GM23338 (cell line): ENCODE results near the gene IL16. TPM values are rescaled to one million over a fixed set of nuclear protein-coding genes. Genes with fewer than 3 reads are reported as not detected.

ENCODE experiments used
- ATAC-seq: fragments of 200-7000 bp; cut with Tn5 transposase; 3 replicates; pipeline ENCODE4 v1.9.1; 2020
- DNase-seq: peaks from one replicate; pipeline ENCODE4 v3.0.0-alpha.2; 2015; ENCODE audit warnings: low spot score
- H2AFZ ChIP-seq: fragments of 200-600 bp; sonication (generic); 2 replicates; pipeline ENCODE4 v1.8.0; 2016; ENCODE audit warnings: antibody characterized with exemption, mild to moderate bottlenecking, moderate library complexity
- H3F3A ChIP-seq: fragments of 200-600 bp; sonication (generic); replicated peaks from 2 replicates; pipeline ENCODE4 v1.8.0; 2017; ENCODE audit warnings: antibody characterized with exemption, mixed run types, low read depth
- H3K27ac ChIP-seq: fragments of 200-600 bp; sonication (generic); 2 replicates; pipeline ENCODE4 v1.6.1; 2016; ENCODE audit warnings: low read depth
- H3K27me3 ChIP-seq: fragments of 200-600 bp; sonication (generic); 2 replicates; pipeline ENCODE4 v1.8.0; 2016; ENCODE audit warnings: mild to moderate bottlenecking, mixed run types, moderate library complexity; ENCODE audit not compliant: insufficient read depth
- H3K36me3 ChIP-seq: fragments of 200-600 bp; sonication (generic); 2 replicates; pipeline ENCODE4 v1.8.0; 2016; ENCODE audit warnings: mild to moderate bottlenecking; ENCODE audit not compliant: insufficient read depth
- H3K4me1 ChIP-seq: fragments of 200-600 bp; sonication (generic); 2 replicates; pipeline ENCODE4 v1.8.0; 2016; ENCODE audit warnings: mild to moderate bottlenecking, moderate library complexity; ENCODE audit not compliant: insufficient read depth
- H3K4me2 ChIP-seq: fragments of 200-600 bp; sonication (generic); 2 replicates; pipeline ENCODE4 v1.7.1; 2017; ENCODE audit warnings: mixed run types
- H3K4me3 ChIP-seq: fragments of 200-600 bp; sonication (generic); 2 replicates; pipeline ENCODE4 v1.6.1; 2016; ENCODE audit warnings: mixed run types
- H3K79me2 ChIP-seq: fragments of 200-600 bp; sonication (generic); replicated peaks from 2 replicates; pipeline ENCODE4 v1.8.0; 2017; ENCODE audit warnings: mild to moderate bottlenecking; ENCODE audit not compliant: insufficient read depth
- H3K9me2 ChIP-seq: fragments of 200-600 bp; sonication (generic); 2 replicates; pipeline ENCODE4 v1.8.0; 2017; ENCODE audit not compliant: insufficient read depth
- H4K20me1 ChIP-seq: fragments of 200-600 bp; sonication (generic); replicated peaks from 2 replicates; pipeline ENCODE4 v1.8.0; 2017; ENCODE audit warnings: mild to moderate bottlenecking; ENCODE audit not compliant: insufficient read depth
- H3K27ac Mint-ChIP-seq: 2 replicates; pipeline ENCODE4 v1.8.0; 2020; ENCODE audit warnings: inconsistent platforms, mild to moderate bottlenecking, moderate library complexity, mixed read lengths
- H3K27me3 Mint-ChIP-seq: 3 replicates; pipeline ENCODE4 v1.8.0; 2022; ENCODE audit warnings: low read depth, mild to moderate bottlenecking, moderate library complexity, mixed read lengths, inconsistent platforms; ENCODE audit not compliant: insufficient read depth, poor library complexity
- H3K36me3 Mint-ChIP-seq: 3 replicates; pipeline ENCODE4 v1.8.0; 2021; ENCODE audit warnings: low read depth, mild to moderate bottlenecking, inconsistent platforms, moderate library complexity, mixed read lengths
- H3K4me1 Mint-ChIP-seq: 3 replicates; pipeline ENCODE4 v1.8.0; 2020; ENCODE audit warnings: mild to moderate bottlenecking, inconsistent platforms, mixed read lengths
- H3K4me3 Mint-ChIP-seq: 3 replicates; pipeline ENCODE4 v1.8.0; 2021; ENCODE audit warnings: moderate library complexity, mild to moderate bottlenecking, inconsistent platforms, mixed read lengths
- H3K9me3 Mint-ChIP-seq: 3 replicates; pipeline ENCODE4 v1.8.0; 2020; ENCODE audit warnings: moderate library complexity, mild to moderate bottlenecking, inconsistent platforms, mixed read lengths
- CREB1 ChIP-seq: fragments of 250-450 bp; sonication (Bioruptor Pico); IDR thresholded peaks from 2 replicates; pipeline ENCODE4 v1.5.0; 2020; ENCODE audit warnings: low read depth, mild to moderate bottlenecking, moderate library complexity
- ETS1 ChIP-seq: IDR thresholded peaks from 2 replicates; pipeline ENCODE4 v1.6.1; 2016; ENCODE audit warnings: antibody characterized with exemption
- EZH2 ChIP-seq: fragments of 200-600 bp; sonication (generic); IDR thresholded peaks from one replicate; pipeline ENCODE4 v1.8.0; 2017; ENCODE audit warnings: antibody characterized with exemption, mild to moderate bottlenecking, low read depth; ENCODE audit not compliant: unreplicated experiment
- EZH2phosphoT487 ChIP-seq: fragments of 200-600 bp; sonication (generic); IDR thresholded peaks from one replicate; pipeline ENCODE4 v1.8.1; 2018; ENCODE audit warnings: antibody characterized with exemption; ENCODE audit not compliant: unreplicated experiment
- NANOG ChIP-seq: IDR thresholded peaks from 2 replicates; pipeline ENCODE4 v1.6.1; 2016; ENCODE audit warnings: antibody characterized with exemption, borderline replicate concordance
- POLR2AphosphoS5 ChIP-seq: IDR thresholded peaks from 2 replicates; pipeline ENCODE4 v1.6.1; 2016; ENCODE audit warnings: antibody characterized with exemption, low read depth
- REST ChIP-seq: IDR thresholded peaks from one replicate; pipeline ENCODE4 v1.6.1; 2018; ENCODE audit warnings: antibody characterized with exemption; ENCODE audit not compliant: unreplicated experiment
- STAT1 ChIP-seq: IDR thresholded peaks from one replicate; pipeline ENCODE4 v1.6.1; 2016; ENCODE audit warnings: antibody characterized with exemption; ENCODE audit not compliant: unreplicated experiment
- ZNF114 ChIP-seq: fragments of 250-450 bp; sonication (Bioruptor Pico); IDR thresholded peaks from 2 replicates; pipeline ENCODE4 v1.5.0; 2020; ENCODE audit warnings: mild to moderate bottlenecking, moderate library complexity
- ZNF331 ChIP-seq: fragments of 250-450 bp; sonication (Bioruptor Pico); IDR thresholded peaks from 2 replicates; pipeline ENCODE4 v1.5.0; 2020; ENCODE audit warnings: low read depth, mild to moderate bottlenecking, moderate library complexity
- ZNF462 ChIP-seq: fragments of 250-450 bp; sonication (Bioruptor Pico); IDR thresholded peaks from 2 replicates; pipeline ENCODE4 v1.5.0; 2020; ENCODE audit warnings: mild to moderate bottlenecking, moderate library complexity
- polyA plus RNA-seq: library from polyadenylated mRNA; unstranded; fragments of >200 nt; fragmentation: Nextera tagmentation; extraction: Ambion mirVana; gene quantifications from 2 replicates; pipeline ENCODE4 v1.2.1, GENCODE V29; 2016
- total RNA-seq: library from RNA; depleted of rRNA; stranded (reverse); fragments of >200 nt; shearing (Covaris generic); gene quantifications from 2 replicates; pipeline ENCODE4 v1.2.3, GENCODE V29; 2014

Gene IL16
- total and polyA plus RNA-seq, 2 experiments from 2014 or later = 0.29 TPM; not detected in 1

GRCh38 chr15:81311752-81312464 is 115.2 kb downstream of the IL16 start (continued):
- TF ChIP-seq EZH2 = no peak

- H3F3A ChIP-seq = no peaks in the 10 kb centered on the region
- H3K9me2 ChIP-seq = 0 out of 2 replicates have a peak, but pooled peaks cover 4% of the 10 kb centered on the region
- H3K4me2 ChIP-seq = no peak overlapping the region
- H3K4me3 ChIP-seq = no peak overlapping the region
- no peak for ATAC-seq
- H2AFZ ChIP-seq = no peak overlapping the region
- H3K4me1 ChIP-seq = no peaks in the 10 kb centered on the region
- H3K27me3 Mint-ChIP-seq = peaks cover 2% of the 10 kb centered on the region
- no peak overlapping the region for H3K27ac ChIP-seq
- H3K27ac Mint-ChIP-seq = no peak overlapping the region
- no peaks in the 10 kb centered on the region for H3K27me3 ChIP-seq
- no peaks in the 10 kb centered on the region for H3K9me3 Mint-ChIP-seq
- H3K4me3 Mint-ChIP-seq = no peak overlapping the region
- no peaks in the 10 kb centered on the region for H3K79me2 ChIP-seq
- no peaks in the 10 kb centered on the region for H4K20me1 ChIP-seq
- peaks cover 20% of the 10 kb centered on the region for H3K36me3 Mint-ChIP-seq
- DNase-seq = no peak
- no peaks in the 10 kb centered on the region for H3K36me3 ChIP-seq
- H3K4me1 Mint-ChIP-seq = no peaks in the 10 kb centered on the region
- TF ChIP-seq NANOG = no peak
- no peak for TF ChIP-seq ZNF331 (CRISPR knock-in tag)
- no peak for TF ChIP-seq CREB1 (CRISPR knock-in tag)
- no peak for TF ChIP-seq EZH2phosphoT487
- no peak for TF ChIP-seq STAT1
- TF ChIP-seq ETS1 = no peak
- TF ChIP-seq EZH2 = no peak
- TF ChIP-seq REST = no peak
- TF ChIP-seq ZNF462 (CRISPR knock-in tag) = no peak
- no peak for TF ChIP-seq ZNF114 (CRISPR knock-in tag)
- no peak for TF ChIP-seq POLR2AphosphoS5
These were observed 116.3 kb downstream of the IL16 start for GRCh38 chr15:81312790-81313543.
